CD4-positive, alpha-beta T cell treated with Interferon alpha-2 for 1 hour (primary cell): ENCODE measurements around the gene YY2.

Experiments
- DNase-seq, 2 donors: peaks; one replicate each; pipeline ENCODE4 v3.0.0-alpha.2; 2020 to 2022

YY2 gene

GRCh38 chrX:21875013-21875412, 19.2 kb downstream of the YY2 start:
- no peak for DNase-seq

- DNase-seq, result no peak
These were observed 26.2 kb downstream of the YY2 start for GRCh38 chrX:21881881-21882574.

- no peak for DNase-seq
These were observed 27.5 kb downstream of the YY2 start for GRCh38 chrX:21883258-21883657.

GRCh38 chrX:21885568-21885967, 29.8 kb downstream of the YY2 start:
- no peak for DNase-seq

- DNase-seq, result no peak
These were observed 49.5 kb downstream of the YY2 start for GRCh38 chrX:21905313-21905712.

GRCh38 chrX:21905953-21906352, 50.2 kb downstream of the YY2 start:
- DNase-seq, result no peak

- DNase-seq, result no peak
These were observed 51.5 kb downstream of the YY2 start for GRCh38 chrX:21907260-21907659.
